ENCODE measurements around the gene GPATCH2.
"Not testable (repeated sequence)": the region's sequence is repeated elsewhere in the genome, so short reads cannot be mapped to it uniquely, and the experiment has no call there.

GPATCH2 gene

DNA sequence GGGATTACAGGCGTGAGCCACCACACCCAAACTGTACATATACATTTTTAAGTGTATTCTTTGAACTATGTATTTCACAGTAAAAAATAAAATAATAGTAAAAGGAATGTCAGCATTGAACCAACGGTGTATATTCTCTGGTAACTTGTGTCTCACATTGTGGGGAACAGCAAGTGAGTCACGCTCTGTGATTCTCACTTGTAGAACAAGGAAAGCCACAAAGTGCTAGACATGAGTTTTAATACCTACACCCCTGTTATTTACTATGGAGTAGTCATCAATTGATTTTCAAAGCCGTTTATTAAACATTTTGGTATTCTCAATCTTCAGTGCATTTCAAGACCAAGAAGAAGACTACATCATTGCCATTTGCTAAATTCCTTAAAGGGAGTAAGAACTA, 197.2 kb downstream of the GPATCH2 start:
- no peak for DNase-seq

DNA sequence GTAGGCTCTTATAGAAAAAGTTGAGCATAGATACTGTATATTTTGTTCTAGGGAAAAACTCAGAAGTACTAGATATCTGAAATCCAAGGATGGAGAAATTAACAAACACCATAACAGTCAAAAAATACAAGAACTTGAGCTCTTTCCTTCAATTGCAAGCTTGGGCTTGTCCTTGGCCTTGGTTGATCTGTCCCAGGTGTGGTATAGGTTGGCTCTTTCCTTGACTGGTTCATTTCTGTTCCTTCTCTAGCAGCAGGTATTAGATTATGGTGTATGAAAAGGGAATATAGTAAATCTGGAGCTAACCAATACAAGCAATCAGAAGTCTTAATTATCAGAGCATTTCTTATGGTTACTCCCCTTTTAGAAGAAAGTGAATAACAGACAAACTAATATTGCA, 198.6 kb downstream of the GPATCH2 start:
- no peak for DNase-seq

DNA sequence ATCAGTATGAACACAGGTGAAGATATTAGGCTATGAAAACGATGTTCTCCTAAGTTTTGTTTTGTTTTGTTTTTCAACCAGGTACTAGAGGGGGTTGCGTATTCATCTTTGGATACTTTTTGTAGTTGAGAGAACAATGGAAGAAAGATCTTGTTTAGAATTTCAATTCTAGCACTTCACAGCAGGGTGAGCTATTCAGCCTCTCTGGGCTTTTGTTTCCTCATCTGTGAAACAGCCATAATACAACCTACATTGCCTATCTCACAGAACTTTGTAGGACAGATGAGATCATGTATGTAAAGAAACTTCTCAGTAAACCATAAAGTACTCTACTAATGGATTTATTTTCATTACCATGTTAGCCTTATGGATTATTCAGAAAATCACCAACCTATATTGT, 199.5 kb downstream of the GPATCH2 start:
- no peak for DNase-seq

DNA sequence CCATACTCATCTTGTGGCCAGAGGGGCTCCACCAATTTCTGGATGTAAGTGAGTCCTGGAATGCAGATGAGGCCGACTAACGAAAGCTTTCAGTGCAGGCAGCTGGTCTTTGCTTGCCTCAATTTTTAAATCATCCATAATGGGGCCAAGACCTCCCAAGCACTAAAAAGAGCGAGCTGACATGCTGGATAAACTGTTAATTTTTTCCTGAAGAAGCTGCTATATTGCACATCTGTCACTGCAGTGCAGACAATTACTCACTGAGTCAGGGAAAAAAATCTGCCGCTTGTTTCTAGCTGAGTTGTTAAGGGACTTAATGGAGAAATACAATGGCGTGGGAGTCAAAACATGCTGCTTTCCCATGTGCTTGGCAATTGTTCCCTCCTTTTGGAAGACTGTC, 205.5 kb downstream of the GPATCH2 start:
- DNase-seq = no peak

DNA sequence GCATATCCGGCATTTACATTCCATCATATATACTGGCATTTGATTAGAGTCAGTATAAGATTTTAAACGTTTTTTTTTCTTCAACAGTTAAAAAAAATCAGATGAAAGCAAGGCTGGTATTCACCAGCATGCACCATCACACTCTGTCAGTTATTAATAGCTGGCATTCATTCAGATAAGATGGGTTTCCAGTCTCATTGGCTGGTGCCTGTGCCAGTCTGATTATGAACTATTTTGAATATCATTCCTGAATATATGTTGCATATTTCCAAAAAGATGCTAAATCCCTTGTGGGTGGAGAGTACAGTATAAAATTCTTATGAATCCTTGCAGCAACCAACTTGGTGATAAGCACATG, 211.7 kb downstream of the GPATCH2 start:
- DNase-seq = no peak

DNA sequence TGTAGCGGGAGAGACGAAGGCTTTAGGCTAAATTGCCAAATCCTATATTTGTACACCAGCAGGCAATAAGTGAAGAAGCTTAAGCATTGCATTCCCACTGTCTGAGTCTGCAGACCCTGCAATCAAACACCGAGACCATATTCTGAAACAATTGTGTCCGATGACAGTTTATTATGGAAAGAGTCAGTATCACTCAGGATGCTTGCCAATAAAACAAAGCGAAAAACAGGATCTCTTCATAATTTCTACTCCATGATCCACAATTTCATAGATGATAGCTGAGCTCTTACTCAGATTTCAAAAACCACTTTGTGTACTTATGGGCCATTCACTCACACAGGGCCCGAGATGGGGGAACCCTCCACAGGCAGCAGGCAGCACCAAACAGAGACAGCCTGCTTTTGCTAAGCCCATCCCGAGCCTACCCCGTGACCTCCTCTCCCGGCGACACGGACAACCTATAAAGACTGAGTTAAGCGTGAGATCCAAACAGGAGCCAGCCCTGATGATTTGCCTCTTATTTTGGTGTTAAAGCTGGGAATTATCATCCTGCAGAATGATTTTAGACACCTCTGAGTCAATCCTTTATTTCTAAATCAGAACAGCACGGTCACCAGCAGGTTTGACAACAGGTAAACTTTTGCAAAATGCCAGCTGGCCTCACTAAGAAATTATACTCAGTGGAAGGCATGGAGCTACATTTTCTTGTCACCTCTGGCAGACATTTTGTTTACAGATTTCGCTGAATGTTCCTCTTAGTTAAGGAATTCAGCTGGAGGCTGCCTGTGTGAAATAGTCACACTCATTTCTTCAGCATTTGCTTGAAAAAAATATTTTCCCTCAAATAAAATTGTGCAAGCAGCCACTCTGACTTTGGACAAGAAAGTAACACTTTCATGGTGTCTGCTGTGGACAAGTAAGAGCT, 212.4 kb downstream of the GPATCH2 start:
- no peak for DNase-seq

DNA sequence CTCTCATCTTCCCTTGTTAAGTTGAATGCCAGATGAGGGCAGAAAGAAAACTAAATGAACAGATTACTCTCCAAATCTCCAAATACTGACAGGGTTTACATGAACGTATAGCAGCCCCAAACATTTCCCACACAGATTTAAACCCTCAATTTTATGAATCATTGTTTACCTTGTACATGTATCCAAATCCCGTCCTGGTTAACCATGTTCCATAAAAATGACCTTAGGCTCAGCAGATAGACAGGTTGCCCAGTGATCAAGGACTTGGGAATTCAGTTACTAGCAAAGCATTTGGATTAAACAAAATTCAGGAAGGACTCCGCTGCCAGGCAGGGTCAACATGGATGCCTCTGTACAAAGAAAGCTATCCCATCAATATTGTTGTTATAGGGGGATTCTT, 213.5 kb downstream of the GPATCH2 start:
- DNase-seq = no peak

DNA sequence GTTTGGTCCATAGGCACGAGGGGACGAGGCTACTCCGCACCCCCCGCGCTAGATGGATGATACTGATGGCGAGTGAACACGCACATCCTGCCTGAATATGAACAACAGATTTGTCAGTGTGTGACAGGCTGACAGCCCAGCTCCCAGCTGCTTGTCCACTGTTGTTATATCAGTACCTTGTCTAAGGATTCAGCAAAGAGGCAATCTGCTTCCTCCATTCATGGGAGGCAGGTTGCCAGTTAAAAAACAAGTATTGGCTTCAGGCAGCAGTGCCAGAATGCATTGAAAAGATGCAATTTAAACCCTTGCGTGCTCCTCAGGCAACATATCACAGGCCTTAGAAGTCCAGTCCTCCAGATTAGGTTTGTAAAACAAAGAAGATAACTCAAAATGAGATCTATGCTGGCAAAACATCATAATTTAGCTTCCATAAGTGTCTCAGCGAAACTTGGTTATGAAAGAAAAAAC, 223.3 kb downstream of the GPATCH2 start:
- DNase-seq = no peak

DNA sequence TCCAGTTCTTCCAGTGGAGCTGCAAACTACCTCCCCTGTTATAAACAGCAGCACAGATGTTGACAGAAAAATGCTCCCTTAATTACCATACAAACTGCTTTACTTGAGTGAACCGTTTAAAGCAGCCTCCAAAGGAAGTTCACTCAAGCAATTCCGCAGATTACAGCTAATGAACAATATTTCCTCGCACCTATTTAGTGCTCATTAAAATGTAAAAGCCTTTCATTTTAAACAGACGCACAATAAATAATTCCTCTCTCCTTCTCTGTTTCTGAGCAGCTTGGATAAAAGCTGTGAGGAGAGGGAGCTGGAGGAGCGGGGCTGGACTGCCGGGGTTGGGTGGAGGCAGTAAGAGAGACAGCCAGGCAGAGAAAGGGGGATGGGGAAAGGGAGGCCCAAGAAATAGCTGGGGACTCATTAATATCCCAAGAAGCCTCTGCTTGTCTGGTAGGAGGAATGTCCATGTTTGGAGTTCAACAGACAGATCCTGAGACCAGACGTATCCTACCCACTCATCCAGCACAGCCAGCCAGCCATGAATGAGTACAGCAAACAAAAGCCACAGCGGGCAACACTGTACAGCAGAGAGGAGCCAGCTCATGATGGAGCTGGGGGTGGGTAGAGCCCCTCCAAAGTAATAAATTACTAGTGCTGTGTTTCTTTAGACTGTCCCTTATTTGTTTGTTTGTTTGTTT, 227.7 kb downstream of the GPATCH2 start:
- no peak for DNase-seq

DNA sequence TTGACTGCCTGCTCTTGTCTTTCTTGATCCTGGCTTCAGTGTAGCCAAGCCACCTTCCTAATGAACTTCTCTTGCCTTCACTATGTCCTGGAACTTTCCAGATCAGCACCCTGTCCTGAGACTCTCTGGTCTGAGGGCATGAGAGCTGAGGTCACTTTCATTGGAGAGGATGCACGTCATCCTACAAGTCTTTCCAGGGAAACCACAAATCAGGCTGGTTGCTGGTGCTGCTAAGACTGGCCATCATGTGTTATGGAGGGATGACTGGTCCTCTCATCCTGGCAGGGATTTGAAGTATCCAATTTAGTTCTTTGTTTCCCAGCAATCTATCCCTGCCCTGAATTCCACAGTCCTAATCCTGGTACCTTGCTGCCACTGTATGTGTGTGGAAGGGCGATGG, 228.6 kb downstream of the GPATCH2 start:
- no peak for DNase-seq

DNA sequence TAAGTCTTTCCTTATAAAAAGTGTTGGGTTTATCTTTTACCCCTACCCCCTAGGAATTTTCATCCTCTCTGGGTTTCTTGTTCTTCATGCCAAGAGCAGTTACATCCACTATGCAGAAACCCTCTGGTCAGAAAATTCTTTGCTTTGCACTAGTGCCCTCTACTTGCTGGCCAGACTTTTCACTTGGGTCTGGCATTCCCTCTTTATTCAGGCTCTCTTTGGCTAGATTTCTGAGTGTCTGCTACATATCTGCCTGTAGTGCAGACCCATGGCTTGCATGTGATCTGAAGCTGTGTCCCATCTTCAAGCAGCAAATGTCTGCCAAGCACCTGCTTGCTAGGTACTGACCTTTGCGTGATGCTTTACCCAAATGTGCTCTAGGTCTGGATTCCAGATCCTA, 237.0 kb downstream of the GPATCH2 start:
- DNase-seq = no peak

DNA sequence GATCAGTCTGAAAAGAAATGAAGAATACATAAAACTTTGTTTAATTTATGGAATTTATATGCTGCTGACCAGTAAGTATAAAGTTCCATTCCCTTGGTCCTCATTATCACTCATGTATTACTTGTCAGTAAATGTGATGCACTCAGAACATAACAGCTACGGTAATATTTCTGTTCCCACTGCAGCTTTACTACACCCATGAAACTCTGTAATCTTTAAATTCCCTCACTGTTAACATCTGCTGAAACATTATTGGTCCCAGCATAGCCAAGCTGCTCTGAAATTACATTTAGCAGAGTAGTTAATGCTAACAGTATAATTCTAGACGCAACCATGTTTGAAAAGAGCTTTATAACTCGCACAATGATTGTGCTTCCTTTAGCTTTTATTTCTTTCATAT, 238.4 kb downstream of the GPATCH2 start:
- DNase-seq = no peak

DNA sequence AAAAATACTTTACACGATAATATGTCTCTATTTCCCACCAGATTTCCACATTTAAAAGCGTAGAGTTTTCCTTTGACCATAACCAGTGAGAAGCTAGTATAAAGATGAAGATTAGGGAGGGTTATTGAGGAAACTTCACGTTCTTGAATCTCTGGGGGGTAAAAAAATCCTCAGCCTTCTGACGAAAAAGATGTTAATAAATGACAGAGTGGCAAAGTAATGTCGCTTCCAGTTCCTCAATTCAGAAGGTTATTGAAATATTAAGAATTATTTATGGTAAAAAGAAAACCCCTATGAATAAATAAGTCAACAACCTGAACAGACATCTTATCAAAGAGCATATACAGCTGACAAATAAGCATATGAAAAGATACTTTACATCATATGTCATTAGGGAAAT, 241.0 kb downstream of the GPATCH2 start:
- no peak for DNase-seq

DNA sequence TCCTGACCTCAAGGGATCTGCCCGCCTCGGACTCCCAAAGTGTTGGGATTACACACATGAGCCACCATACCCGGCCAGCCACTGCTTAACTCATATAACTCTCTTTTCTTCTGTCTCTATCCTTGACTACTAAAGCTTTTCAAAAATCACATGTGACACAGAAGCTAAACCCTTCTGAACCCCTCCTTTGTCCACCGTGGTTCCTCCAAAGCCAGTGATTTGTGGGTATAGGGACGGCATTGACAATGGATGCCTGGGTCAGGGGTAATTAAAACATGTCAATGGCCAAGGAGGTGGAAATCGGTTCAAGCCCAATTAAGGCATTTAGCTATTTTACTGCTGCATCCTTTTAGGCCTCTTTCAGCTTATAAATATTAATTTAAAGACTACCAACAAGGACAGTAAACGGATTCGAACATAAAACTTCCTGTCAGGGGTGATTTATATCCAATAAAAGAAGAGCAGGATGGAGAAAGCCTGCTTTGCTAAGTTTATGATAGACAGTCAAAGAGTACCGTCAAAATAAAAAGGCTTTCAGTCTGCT, 242.3 kb downstream of the GPATCH2 start:
- DNase-seq = no peak

DNA sequence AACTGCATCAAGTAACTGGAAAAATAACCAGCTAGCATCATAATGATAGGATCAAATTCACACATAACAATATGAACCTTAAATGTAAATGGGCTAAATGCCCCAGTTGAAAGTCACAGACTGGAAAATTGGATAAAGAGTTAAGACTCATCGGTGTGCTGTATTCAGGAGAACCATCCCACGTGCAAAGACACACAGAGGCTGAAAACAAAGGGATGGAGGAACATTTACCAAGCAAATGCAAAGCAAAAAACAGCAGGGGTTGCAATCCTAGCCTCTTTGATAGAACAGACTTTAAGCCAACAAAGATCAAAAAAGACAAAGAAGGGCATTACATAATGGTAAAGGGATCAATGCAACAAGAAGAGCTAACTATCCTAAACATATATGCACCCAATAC, 249.1 kb downstream of the GPATCH2 start:
- not testable (repeated sequence) for DNase-seq

DNA sequence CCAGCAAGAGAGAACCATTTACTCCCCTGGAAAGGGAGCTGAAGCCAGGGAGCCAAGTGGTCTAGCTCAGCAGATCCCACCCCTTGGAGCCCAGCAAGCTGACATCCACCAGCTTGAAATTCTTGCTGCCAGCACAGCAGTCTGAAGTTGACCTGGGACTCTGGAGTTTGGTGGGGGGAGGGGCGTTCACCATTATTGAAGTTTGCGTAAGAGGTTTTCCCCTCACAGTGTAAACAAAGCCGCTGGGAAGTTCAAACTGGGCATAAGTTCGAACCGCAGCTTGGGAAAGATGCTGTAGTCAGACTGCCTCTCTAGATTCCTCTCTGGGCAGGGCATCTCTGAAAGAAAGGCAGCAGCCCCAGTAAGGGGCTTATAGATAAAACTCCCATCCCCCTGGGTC, 251.1 kb downstream of the GPATCH2 start:
- not testable (repeated sequence) for DNase-seq

DNA sequence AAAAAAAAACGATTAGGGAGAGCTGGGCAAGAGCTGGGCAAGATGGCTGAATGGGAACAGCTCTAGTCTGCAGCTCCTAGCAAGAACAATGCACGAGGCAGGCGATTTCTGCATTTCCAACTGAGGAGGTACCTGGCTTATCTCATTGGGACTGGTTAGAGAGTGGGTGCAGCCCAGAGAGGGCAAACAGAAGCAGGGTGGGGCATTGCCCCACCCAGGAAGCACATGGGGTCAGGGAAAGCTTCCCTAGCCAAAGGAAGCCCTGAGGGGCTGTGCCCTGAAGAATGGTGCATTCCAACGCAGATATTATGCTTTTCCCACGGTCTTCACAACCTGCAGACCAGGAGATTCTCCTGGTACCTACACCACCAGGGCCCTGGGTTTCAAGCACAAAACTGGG, 251.6 kb downstream of the GPATCH2 start:
- no peak for DNase-seq

Data from DMS79 treated with DMSO at 0.1 percent for 48 hours (cell line).